Measurements from ENCODE around the gene LYPLAL1.

- TF ChIP-seq, protein P1, sequence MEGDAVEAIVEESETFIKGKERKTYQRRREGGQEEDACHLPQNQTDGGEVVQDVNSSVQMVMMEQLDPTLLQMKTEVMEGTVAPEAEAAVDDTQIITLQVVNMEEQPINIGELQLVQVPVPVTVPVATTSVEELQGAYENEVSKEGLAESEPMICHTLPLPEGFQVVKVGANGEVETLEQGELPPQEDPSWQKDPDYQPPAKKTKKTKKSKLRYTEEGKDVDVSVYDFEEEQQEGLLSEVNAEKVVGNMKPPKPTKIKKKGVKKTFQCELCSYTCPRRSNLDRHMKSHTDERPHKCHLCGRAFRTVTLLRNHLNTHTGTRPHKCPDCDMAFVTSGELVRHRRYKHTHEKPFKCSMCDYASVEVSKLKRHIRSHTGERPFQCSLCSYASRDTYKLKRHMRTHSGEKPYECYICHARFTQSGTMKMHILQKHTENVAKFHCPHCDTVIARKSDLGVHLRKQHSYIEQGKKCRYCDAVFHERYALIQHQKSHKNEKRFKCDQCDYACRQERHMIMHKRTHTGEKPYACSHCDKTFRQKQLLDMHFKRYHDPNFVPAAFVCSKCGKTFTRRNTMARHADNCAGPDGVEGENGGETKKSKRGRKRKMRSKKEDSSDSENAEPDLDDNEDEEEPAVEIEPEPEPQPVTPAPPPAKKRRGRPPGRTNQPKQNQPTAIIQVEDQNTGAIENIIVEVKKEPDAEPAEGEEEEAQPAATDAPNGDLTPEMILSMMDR (IDR thresholded peaks at IDR 0.05) = no peak
- TF ChIP-seq POLR2A (IDR thresholded peaks at IDR 0.05) = no peak
These were observed 28.9 kb upstream of the LYPLAL1 start for GRCh38 chr1:219144658-219145315.
